Effector CD8-positive, alpha-beta T cell (primary cell): Measurements from ENCODE around the gene TPR.

Source experiments
- DNase-seq: peaks from one replicate; lab custom pipeline; 2025; lab: John Stamatoyannopoulos, UW

TPR gene

GRCh38 chr1:186327331-186327730 is 47.7 kb downstream of the TPR start:
- no peak for DNase-seq

DNA sequence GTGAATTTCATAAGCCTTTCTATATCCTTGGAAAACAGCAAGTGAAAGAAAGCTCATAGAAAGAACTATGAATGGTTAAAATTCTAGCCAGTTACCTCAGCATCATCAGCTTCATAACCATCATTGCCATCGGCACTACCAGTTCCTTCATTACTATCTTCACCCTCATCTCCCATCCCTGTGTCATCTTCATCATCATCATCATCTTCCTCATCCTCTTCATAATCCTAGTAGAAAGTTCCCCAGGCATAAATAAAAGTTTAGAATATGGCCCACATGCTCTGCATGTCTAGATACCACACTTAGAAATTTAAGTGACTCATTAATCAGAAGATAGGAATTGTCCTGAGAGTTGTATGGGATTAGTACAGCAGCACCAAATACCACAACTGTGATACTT is 49.0 kb downstream of the TPR start:
- no peak for DNase-seq

GRCh38 chr1:186325239-186325638 is 49.8 kb downstream of the TPR start:
- DNase-seq: no peak

DNA sequence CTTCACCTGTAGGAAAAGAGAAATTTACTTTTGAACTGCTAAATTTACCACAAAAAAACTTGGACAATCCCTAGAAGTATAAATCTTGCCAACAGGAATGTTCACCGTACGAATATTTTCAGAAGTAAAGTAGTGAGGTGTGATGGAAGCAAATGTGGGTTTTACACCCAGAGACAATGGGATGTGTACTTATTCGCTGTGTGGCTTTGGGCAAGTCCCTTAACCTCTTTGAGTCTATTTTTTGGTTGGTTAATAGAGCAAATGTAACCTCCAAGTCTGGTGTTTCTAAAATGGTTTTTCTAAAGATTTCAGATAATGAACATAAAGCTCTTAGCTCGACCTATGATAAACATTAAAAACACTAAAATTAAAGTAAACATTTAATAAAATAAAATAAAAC is 51.2 kb downstream of the TPR start:
- DNase-seq: no peak

DNA sequence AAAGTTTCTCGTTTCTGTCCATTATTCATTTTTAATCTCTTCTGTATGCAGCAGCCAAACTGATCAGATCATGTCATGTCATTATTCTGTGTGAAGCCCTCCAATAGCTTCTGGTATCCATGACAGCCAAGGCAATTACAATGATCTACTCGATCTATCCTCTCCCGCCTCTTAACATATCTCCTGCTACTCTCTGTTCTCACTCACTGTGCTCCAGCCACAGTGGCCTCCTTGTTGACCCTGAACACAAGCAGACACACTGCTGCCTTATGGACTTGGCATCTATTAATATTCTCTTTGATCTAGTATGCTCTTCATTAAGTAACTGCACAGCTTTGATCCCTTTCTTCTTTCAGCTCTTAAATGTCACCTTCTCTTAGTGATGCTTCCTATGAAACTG is 59.5 kb downstream of the TPR start:
- no peak for DNase-seq

GRCh38 chr1:186311375-186312051 is 63.5 kb downstream of the TPR start:
- no peak for DNase-seq

DNA sequence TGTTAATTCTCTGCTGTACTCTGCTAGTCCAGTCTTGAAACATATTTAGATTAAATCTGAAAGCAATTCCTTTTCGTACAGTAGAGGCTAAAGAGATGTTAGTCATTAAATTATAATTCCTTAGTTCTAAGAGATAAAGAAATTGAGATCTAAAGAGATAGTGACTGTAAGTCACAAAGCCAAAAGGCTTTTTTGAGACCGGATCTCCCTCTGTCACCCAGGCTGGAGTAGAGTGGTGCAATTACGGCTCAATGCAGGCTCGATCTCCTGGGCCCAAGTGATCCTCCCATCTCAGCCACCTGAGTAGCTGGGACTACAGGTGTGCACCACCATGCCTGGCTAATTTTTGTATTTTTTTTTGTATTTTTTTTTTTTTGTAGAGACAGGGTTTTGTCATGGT is 64.7 kb downstream of the TPR start:
- no peak for DNase-seq

DNA sequence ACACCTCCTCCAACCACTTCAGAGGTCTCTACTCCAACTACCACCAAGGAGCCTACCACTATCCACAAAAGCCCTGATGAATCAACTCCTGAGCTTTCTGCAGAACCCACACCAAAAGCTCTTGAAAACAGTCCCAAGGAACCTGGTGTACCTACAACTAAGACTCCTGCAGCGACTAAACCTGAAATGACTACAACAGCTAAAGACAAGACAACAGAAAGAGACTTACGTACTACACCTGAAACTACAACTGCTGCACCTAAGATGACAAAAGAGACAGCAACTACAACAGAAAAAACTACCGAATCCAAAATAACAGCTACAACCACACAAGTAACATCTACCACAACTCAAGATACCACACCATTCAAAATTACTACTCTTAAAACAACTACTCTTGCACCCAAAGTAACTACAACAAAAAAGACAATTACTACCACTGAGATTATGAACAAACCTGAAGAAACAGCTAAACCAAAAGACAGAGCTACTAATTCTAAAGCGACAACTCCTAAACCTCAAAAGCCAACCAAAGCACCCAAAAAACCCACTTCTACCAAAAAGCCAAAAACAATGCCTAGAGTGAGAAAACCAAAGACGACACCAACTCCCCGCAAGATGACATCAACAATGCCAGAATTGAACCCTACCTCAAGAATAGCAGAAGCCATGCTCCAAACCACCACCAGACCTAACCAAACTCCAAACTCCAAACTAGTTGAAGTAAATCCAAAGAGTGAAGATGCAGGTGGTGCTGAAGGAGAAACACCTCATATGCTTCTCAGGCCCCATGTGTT is 66.6 kb downstream of the TPR start:
- no peak for DNase-seq

- DNase-seq: no peak
Observed at GRCh38 chr1:186307445-186307844, 67.6 kb downstream of the TPR start.

DNA sequence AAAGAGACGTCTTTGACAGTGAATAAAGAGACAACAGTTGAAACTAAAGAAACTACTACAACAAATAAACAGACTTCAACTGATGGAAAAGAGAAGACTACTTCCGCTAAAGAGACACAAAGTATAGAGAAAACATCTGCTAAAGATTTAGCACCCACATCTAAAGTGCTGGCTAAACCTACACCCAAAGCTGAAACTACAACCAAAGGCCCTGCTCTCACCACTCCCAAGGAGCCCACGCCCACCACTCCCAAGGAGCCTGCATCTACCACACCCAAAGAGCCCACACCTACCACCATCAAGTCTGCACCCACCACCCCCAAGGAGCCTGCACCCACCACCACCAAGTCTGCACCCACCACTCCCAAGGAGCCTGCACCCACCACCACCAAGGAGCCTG is 68.5 kb downstream of the TPR start:
- DNase-seq: no peak

GRCh38 chr1:186304982-186305949 is 69.8 kb downstream of the TPR start:
- DNase-seq: no peak

- DNase-seq: no peak
Observed at GRCh38 chr1:186303911-186304310, 71.1 kb downstream of the TPR start.

DNA sequence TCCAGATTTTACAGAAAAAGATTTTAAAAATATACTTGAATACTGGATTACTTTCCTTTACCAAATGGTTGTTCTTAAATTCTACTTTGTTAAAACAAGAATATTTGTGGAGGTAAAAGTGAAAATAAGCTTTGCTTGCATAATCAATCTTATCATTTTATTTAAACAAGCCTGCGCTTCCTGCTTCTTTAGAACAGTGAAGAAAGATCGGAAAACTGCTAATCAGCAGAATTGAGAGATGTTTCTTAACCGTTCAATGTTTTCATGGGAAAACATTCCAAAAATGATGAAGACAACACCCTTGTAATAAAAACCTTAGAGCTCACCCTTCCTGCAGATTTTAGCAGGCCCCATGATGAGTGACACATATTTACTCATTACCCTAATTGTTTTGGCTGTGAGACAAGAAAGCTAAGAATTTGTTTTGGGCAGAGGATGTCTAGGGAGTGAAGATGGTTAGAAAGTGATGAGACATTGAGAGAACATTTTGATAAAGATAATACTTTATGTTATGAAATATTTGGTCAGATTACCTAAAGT is 72.6 kb downstream of the TPR start:
- DNase-seq: no peak

DNA sequence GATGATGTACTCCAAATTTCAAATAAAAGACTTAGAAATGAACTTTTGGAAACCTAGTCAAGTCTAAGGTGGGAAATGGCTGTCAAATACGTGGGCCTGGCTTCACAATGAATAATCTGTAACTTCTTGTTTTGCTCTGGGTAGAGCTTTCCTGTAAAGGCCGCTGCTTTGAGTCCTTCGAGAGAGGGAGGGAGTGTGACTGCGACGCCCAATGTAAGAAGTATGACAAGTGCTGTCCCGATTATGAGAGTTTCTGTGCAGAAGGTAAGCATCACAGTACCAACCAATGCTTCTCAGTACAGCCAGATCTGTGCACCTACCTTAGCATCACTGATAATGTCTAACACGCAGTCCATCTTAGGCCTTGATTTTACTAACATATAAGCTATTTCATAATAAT is 73.6 kb downstream of the TPR start:
- DNase-seq: no peak

- DNase-seq: no peak
Observed at GRCh38 chr1:186300056-186300455, 75.0 kb downstream of the TPR start.

- DNase-seq: no peak
Observed at GRCh38 chr1:186299570-186299969, 75.5 kb downstream of the TPR start.

GRCh38 chr1:186298851-186299250 is 76.2 kb downstream of the TPR start:
- no peak for DNase-seq

- no peak for DNase-seq
Observed at GRCh38 chr1:186297439-186298045, 77.5 kb downstream of the TPR start.

- no peak for DNase-seq
Observed at GRCh38 chr1:186295980-186296379, 79.1 kb downstream of the TPR start, which contains the start of gene PRG4. Gene PRG4 (plus strand): TSS chr1:186296279.

GRCh38 chr1:186292875-186293274 is 82.2 kb downstream of the TPR start:
- no peak for DNase-seq

DNA sequence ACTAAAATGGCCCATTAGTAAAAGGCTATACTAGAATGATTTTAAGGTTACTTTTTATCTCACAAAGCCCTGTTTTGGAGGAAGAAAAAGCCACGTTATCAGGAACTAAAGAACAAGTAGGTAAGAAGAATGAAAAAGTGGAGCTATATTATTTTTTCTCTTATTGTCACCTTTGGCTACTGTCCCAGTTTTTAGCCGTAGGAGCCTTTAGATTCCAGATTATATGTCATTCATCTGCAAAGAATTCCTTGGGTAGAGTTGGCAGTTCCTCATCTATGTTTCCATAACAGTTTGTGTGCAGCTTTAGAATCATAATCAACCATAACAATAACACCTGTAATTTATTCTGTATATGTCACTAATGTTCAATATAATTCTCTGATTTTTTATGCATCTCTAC is 83.8 kb downstream of the TPR start:
- DNase-seq: no peak
